PFSK-1 (cell line): ENCODE results near the gene VOPP1.

ENCODE experiments used
- POLR2AphosphoS5 ChIP-seq: IDR thresholded peaks from 2 replicates; pipeline ENCODE4 v1.6.1; 2012; ENCODE audit warnings: low read depth, mild to moderate bottlenecking, control low read depth, low read length, moderate library complexity
- TAF1 ChIP-seq: IDR thresholded peaks from 2 replicates; pipeline ENCODE4 v1.6.1; 2012; ENCODE audit warnings: low read length, control low read depth, borderline replicate concordance; ENCODE audit not compliant: insufficient read depth

GRCh38 chr7:55498142-55498541 lies 74.2 kb downstream of the VOPP1 start:
- TF ChIP-seq TAF1 (no peak), POLR2AphosphoS5 (no peak)
